Fibroblast of mammary gland (primary cell): ENCODE measurements around the gene MRPL27.

Experiments used
- DNase-seq: peaks from one replicate; pipeline ENCODE4 v3.0.0-alpha.2; 2010; ENCODE audit warnings: low read depth
- H3K4me3 ChIP-seq: 2 replicates; pipeline ENCODE4 v1.5.1; 2011; ENCODE audit warnings: low read depth, mild to moderate bottlenecking, low read length, moderate library complexity; ENCODE audit not compliant: control insufficient read depth
- CTCF ChIP-seq: conservative IDR thresholded peaks from 2 replicates; pipeline ENCODE4 v1.5.1; 2011; ENCODE audit warnings: low read depth, low read length, inconsistent platforms; ENCODE audit not compliant: control insufficient read depth, insufficient read depth

MRPL27 gene

GRCh38 chr17:50318501-50319285 is 54.3 kb downstream of the MRPL27 start:
- no peak overlapping the region for H3K4me3 ChIP-seq
- TF ChIP-seq CTCF = no peak
- DNase-seq = no peak
